Calu3 (cell line): ENCODE results near the gene NFAM1. TPM values are rescaled to one million over a fixed set of nuclear protein-coding genes. Genes with fewer than 3 reads are reported as not detected.

Experiments
- BruUV-seq: library from RNA; stranded (reverse); fragments of 400-500 nt; replicated peaks from 2 replicates; lab custom pipeline; 2021; lab: Mats Ljungman, UMichigan
- CTCF ChIA-PET: fragments of 300-600 bp; sonication (Branson Sonifier 250); formaldehyde crosslinking; loops from one replicate; lab custom pipeline; 2022; ENCODE audit warnings: antibody characterized with exemption; lab: Charles Lee
- DNase-seq: peaks from one replicate; pipeline ENCODE4 v3.0.0; 2022
- H3K27ac Mint-ChIP-seq: one replicate; pipeline ENCODE4 v1.8.0; 2022; ENCODE audit warnings: mixed read lengths; ENCODE audit not compliant: unreplicated experiment
- H3K27me3 Mint-ChIP-seq: one replicate; pipeline ENCODE4 v1.8.0; 2022; ENCODE audit warnings: mixed read lengths; ENCODE audit not compliant: unreplicated experiment
- H3K36me3 Mint-ChIP-seq: one replicate; pipeline ENCODE4 v1.8.0; 2022; ENCODE audit warnings: mild to moderate bottlenecking, moderate library complexity, mixed read lengths; ENCODE audit not compliant: insufficient read depth, unreplicated experiment
- H3K4me1 Mint-ChIP-seq: one replicate; pipeline ENCODE4 v1.8.0; 2022; ENCODE audit warnings: mild to moderate bottlenecking, low read depth, mixed read lengths; ENCODE audit not compliant: unreplicated experiment
- H3K4me3 Mint-ChIP-seq: one replicate; pipeline ENCODE4 v1.8.0; 2022; ENCODE audit warnings: mild to moderate bottlenecking, low read depth, moderate library complexity, mixed read lengths; ENCODE audit not compliant: unreplicated experiment
- H3K9me3 Mint-ChIP-seq: one replicate; pipeline ENCODE4 v1.8.0; 2022; ENCODE audit warnings: low read depth, mixed read lengths; ENCODE audit not compliant: unreplicated experiment
- intact Hi-C: fragments of 100-400 bp; cut with micrococcal nuclease; formaldehyde crosslinking; loops from one replicate; pipeline ENCODE4 v1.10.0; 2022; ENCODE audit not compliant: unreplicated experiment
- total RNA-seq: library from RNA; stranded (reverse); gene quantifications from 2 replicates; pipeline ENCODE4 v1.2.3, GENCODE V29; 2022
- TF ChIP-seq, protein P1 (sequence below): fragments of 200-600 bp; IDR thresholded peaks from one replicate; pipeline ENCODE4 v1.8.0; 2022; ENCODE audit warnings: antibody characterized with exemption; ENCODE audit not compliant: unreplicated experiment

The NFAM1 gene
- total RNA-seq, 1 experiment from 2014 or later, result 0.50 TPM

DNA sequence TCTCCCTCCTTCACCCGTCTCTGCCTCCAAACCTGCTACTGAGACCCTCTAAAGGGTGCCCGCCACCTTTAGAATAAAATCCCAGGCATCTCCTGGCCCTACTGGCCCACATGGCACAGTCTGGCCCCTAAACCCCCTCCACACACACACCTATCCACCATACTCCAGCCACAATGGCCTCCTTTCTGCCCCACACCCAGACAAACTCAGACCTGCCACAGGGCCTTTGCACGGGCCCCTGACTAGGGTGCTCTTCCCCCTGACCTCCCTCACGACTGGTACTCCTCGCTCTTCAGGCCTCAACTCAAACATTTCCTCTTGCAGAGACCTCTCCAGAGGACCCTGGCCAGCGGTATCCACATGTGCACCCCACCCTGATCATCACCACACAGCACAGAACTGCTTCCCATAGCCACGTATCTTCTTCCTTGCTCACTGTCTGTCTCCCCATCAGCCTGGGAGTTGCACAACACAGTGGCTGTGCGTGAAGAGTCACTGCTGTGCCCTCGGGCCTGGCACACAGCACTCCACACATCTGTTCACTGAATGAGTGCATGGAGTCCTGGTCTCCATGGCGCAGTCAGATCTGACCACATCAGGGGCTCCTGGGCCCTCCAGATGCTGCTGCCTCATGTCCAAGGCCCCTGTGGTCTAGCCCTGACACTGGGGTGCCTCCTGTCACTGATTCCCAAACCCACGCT lies 95.5 kb downstream of the NFAM1 start:
- no peak for DNase-seq
- H3K36me3 Mint-ChIP-seq, result peaks cover 4% of the 10 kb centered on the region
- BruUV-seq, result no TSS peak
- no peaks in the 10 kb centered on the region for H3K4me1 Mint-ChIP-seq
- H3K9me3 Mint-ChIP-seq, result no peaks in the 10 kb centered on the region
- H3K27ac Mint-ChIP-seq, result no peak overlapping the region
- peaks cover 68% of the 10 kb centered on the region for H3K27me3 Mint-ChIP-seq
- H3K4me3 Mint-ChIP-seq, result no peak overlapping the region
- TF ChIP-seq, protein P1, sequence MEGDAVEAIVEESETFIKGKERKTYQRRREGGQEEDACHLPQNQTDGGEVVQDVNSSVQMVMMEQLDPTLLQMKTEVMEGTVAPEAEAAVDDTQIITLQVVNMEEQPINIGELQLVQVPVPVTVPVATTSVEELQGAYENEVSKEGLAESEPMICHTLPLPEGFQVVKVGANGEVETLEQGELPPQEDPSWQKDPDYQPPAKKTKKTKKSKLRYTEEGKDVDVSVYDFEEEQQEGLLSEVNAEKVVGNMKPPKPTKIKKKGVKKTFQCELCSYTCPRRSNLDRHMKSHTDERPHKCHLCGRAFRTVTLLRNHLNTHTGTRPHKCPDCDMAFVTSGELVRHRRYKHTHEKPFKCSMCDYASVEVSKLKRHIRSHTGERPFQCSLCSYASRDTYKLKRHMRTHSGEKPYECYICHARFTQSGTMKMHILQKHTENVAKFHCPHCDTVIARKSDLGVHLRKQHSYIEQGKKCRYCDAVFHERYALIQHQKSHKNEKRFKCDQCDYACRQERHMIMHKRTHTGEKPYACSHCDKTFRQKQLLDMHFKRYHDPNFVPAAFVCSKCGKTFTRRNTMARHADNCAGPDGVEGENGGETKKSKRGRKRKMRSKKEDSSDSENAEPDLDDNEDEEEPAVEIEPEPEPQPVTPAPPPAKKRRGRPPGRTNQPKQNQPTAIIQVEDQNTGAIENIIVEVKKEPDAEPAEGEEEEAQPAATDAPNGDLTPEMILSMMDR, result no peak
- CTCF ChIA-PET, result interaction anchor here (0.6 kb wide), 1 partner anchor 31 kb away, joined by 4 read pairs; no protein-coding TSS in a partner anchor
- intact Hi-C loops, result no loop called here

DNA sequence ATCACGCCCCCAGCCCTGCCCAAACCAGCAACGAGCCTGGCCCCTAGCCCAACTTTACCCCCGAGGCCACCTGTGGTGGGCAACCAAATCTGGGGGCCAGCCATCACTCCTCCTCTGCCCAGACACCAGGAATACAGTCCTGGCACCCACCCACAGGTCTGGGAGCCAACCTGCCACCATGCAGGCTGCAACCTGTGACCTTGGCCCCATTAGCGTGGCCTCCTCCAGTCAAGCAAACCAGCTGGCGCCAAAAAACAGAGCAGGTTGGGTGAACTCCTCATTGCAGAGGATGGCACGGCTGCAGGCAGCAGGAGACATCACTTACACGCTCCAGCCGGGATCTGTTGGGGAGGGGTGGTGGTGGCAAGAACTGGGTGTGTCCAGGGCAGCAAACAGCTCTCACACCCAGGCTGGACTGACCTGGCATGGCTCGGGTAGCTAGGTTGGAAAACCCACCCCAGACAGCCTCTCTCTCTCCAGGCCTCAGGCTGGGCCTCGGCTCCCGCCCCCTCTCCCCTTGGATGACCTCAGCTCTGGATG lies 96.3 kb downstream of the NFAM1 start:
- no peak for DNase-seq
- H3K27me3 Mint-ChIP-seq, result peaks cover 68% of the 10 kb centered on the region
- no TSS peak for BruUV-seq
- TF ChIP-seq, protein P1, result no peak
- CTCF ChIA-PET, result no interaction called here
- no peaks in the 10 kb centered on the region for H3K4me1 Mint-ChIP-seq
- no peaks in the 10 kb centered on the region for H3K9me3 Mint-ChIP-seq
- no peak overlapping the region for H3K4me3 Mint-ChIP-seq
- H3K36me3 Mint-ChIP-seq, result peaks cover 4% of the 10 kb centered on the region
- intact Hi-C loops, result no loop called here
- H3K27ac Mint-ChIP-seq, result no peak overlapping the region

DNA sequence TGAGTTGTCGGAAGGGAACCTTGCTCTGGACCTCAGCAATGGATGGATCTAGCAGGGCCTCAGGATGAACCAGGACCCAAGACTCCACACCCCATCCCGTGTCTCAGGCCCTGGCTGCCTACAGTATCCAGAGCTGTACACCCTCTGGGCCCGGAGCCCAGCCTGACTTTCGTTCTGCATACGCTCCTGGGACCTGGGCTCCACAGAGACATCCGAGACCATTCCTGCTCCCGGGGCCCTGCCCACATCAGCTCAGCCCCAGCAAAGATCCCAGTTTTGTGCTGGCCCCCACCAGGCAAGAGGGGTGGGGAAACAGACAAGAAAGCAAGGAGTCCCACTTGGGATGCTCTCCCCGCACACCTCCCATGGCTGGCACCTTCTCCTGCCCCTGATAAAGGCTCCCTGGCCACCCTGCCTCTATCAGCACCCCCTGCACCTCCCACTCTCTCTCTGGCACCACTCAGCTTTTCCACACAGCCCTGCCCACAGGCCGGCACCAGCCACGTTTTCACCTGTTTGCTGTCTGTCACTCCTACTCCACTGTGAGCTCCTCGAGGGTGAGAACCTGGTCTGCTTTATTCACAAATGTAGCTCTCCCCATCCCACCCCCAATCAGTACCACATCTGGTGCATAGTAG lies 97.2 kb downstream of the NFAM1 start:
- intact Hi-C loops, result no loop called here
- H3K27me3 Mint-ChIP-seq, result peaks cover 73% of the 10 kb centered on the region
- H3K27ac Mint-ChIP-seq, result no peak overlapping the region
- no peaks in the 10 kb centered on the region for H3K9me3 Mint-ChIP-seq
- no peak overlapping the region for H3K4me3 Mint-ChIP-seq
- TF ChIP-seq, protein P1, result no peak
- CTCF ChIA-PET, result no interaction called here
- no peak for DNase-seq
- H3K36me3 Mint-ChIP-seq, result peaks cover 4% of the 10 kb centered on the region
- no peaks in the 10 kb centered on the region for H3K4me1 Mint-ChIP-seq
- BruUV-seq, result no TSS peak

DNA sequence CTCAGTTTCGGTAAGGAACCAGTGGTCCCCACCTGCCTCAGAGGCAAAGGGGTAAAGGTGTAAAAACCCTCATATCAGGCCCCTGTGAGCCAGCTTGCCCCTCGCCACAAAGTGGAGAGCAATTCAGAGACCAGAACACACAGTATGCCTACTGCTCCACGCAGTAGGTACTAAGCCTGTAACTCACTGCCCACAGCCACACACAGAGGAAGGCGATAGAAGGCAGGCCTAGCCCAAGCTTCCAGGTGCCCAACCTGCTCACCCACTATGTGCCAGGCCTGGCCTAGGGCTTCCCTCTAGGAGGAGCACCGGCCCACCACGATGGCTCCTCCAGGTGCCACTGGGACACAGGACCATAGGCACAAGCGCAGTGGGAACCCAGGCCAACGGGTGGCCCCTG lies 98.7 kb downstream of the NFAM1 start:
- Mint-ChIP-seq H3K9me3 (no peaks in the 10 kb centered on the region), H3K27me3 (peaks cover 80% of the 10 kb centered on the region), H3K36me3 (peaks cover under 1% of the 10 kb centered on the region), H3K27ac (no peak overlapping the region), H3K4me1 (no peaks in the 10 kb centered on the region), H3K4me3 (no peak overlapping the region)
- CTCF ChIA-PET, result no interaction called here
- DNase-seq, result no peak
- TF ChIP-seq, protein P1, result no peak
- intact Hi-C loops, result no loop called here
- BruUV-seq, result no TSS peak
